NCI-H345 treated with DMSO at 0.1 percent for 48 hours (cell line): ENCODE data around the gene NDUFA12.

Source experiments
- DNase-seq: peaks from one replicate; lab custom pipeline; 2025; ENCODE audit not compliant: unreplicated experiment; lab: John Stamatoyannopoulos, UW

Gene NDUFA12

GRCh38 chr12:94942663-94943062 lies 60.8 kb downstream of the NDUFA12 start:
- no peak for DNase-seq

GRCh38 chr12:94941440-94941862 lies 62.0 kb downstream of the NDUFA12 start:
- DNase-seq: peak; percentile 27

- no peak for DNase-seq
These were observed 62.7 kb downstream of the NDUFA12 start for GRCh38 chr12:94940771-94941170.

GRCh38 chr12:94938583-94938982 lies 64.9 kb downstream of the NDUFA12 start:
- no peak for DNase-seq

GRCh38 chr12:94930772-94931171 lies 72.7 kb downstream of the NDUFA12 start:
- no peak for DNase-seq

- DNase-seq: no peak
These were observed 73.3 kb downstream of the NDUFA12 start for GRCh38 chr12:94930216-94930654.

- no peak for DNase-seq
These were observed 73.7 kb downstream of the NDUFA12 start for GRCh38 chr12:94929780-94930179.

- no peak for DNase-seq
These were observed 77.8 kb downstream of the NDUFA12 start for GRCh38 chr12:94925729-94926128.

GRCh38 chr12:94925206-94925605 lies 78.3 kb downstream of the NDUFA12 start:
- no peak for DNase-seq

GRCh38 chr12:94922561-94922960 lies 80.9 kb downstream of the NDUFA12 start:
- DNase-seq: peak; percentile 19
